Naive thymus-derived CD4-positive, alpha-beta T cell (primary cell): Measurements from ENCODE around the gene FNDC3B. TPM values are rescaled to one million over a fixed set of nuclear protein-coding genes. Genes with fewer than 3 reads are reported as not detected.

ENCODE experiments used
- ATAC-seq: fragments of 150-1000 bp; cut with Tn5 transposase; 2 replicates; pipeline ENCODE4 v1.10.0; 2021; ENCODE audit warnings: mild to moderate bottlenecking, moderate library complexity
- CTCF ChIA-PET: fragments of 350-600 bp; sonication (Branson Sonifier 250); formaldehyde crosslinking; loops from one replicate; lab custom pipeline; 2021; ENCODE audit warnings: antibody characterized with exemption; lab: Charles Lee
- POLR2A ChIA-PET: fragments of 350-600 bp; sonication (Branson Sonifier 250); formaldehyde crosslinking; loops from one replicate; lab custom pipeline; 2021; ENCODE audit warnings: antibody characterized with exemption, inconsistent platforms; lab: Charles Lee
- DNase-seq, 9 donors: peaks; one replicate each; pipeline versions ENCODE4 v3.0.0 to v3.0.0-alpha.2; 2020 to 2022; ENCODE audit warnings: mixed read lengths in 1 of 9
- H3K27ac ChIP-seq: one replicate; pipeline ENCODE4 v1.7.0; 2013; ENCODE audit warnings: mild to moderate bottlenecking, low read depth, low read length, moderate library complexity
- H3K27me3 ChIP-seq, 2 donors: one replicate each; pipeline ENCODE4 v1.7.0; 2013; ENCODE audit warnings: low read length in 2 of 2, mild to moderate bottlenecking in 2 of 2, moderate library complexity in 2 of 2; ENCODE audit not compliant: control insufficient read depth in 2 of 2, insufficient read depth in 2 of 2
- H3K36me3 ChIP-seq, 3 experiments: 1 replicate in 2 of 3; 2 replicates in 1 of 3; pipeline ENCODE4 v1.7.0; 2013; ENCODE audit warnings: low read length in 3 of 3, mild to moderate bottlenecking in 3 of 3, moderate library complexity in 1 of 3; ENCODE audit not compliant: insufficient read depth in 3 of 3, control insufficient read depth in 2 of 3
- H3K4me1 ChIP-seq, 2 donors: one replicate each; pipeline ENCODE4 v1.7.0; 2013; ENCODE audit warnings: low read length in 2 of 2, mild to moderate bottlenecking in 2 of 2, moderate library complexity in 1 of 2; ENCODE audit not compliant: control insufficient read depth in 2 of 2, insufficient read depth in 2 of 2
- H3K4me3 ChIP-seq: 2 replicates; pipeline ENCODE4 v1.7.0; 2013; ENCODE audit warnings: mild to moderate bottlenecking, low read length
- H3K9me3 ChIP-seq, 3 experiments: 1 replicate in 2 of 3; 2 replicates in 1 of 3; pipeline ENCODE4 v1.7.0; 2013; ENCODE audit warnings: low read length in 3 of 3; ENCODE audit not compliant: control insufficient read depth in 2 of 3
- H3K27ac Mint-ChIP-seq, 9 donors: one replicate each; pipeline ENCODE4 v1.8.0; 2020 to 2022; ENCODE audit warnings: mixed read lengths in 9 of 9, mild to moderate bottlenecking in 8 of 9, moderate library complexity in 5 of 9, inconsistent platforms in 2 of 9
- H3K27me3 Mint-ChIP-seq, 5 donors: one replicate each; pipeline ENCODE4 v1.8.0; 2021 to 2022; ENCODE audit warnings: mixed read lengths in 5 of 5, mild to moderate bottlenecking in 1 of 5
- H3K36me3 Mint-ChIP-seq, 5 donors: one replicate each; pipeline ENCODE4 v1.8.0; 2020 to 2022; ENCODE audit warnings: mixed read lengths in 5 of 5, mild to moderate bottlenecking in 3 of 5, inconsistent platforms in 1 of 5
- H3K4me1 Mint-ChIP-seq, 7 donors: one replicate each; pipeline ENCODE4 v1.8.0; 2020 to 2022; ENCODE audit warnings: mixed read lengths in 7 of 7, mild to moderate bottlenecking in 3 of 7, inconsistent platforms in 1 of 7
- H3K4me3 Mint-ChIP-seq, 10 donors: one replicate each; pipeline ENCODE4 v1.8.0; 2020 to 2022; ENCODE audit warnings: mild to moderate bottlenecking in 10 of 10, mixed read lengths in 10 of 10, moderate library complexity in 6 of 10, inconsistent platforms in 2 of 10
- H3K9me3 Mint-ChIP-seq, 11 donors: one replicate each; pipeline ENCODE4 v1.8.0; 2020 to 2022; ENCODE audit warnings: mixed read lengths in 11 of 11, mild to moderate bottlenecking in 4 of 11, inconsistent platforms in 1 of 11, moderate library complexity in 1 of 11
- intact Hi-C, 2 donors: fragments of 100-400 bp; cut with micrococcal nuclease; formaldehyde crosslinking; loops; one replicate each; pipeline ENCODE4 v1.15.1; 2023
- polyA plus RNA-seq, 2 donors: library from polyadenylated mRNA; unstranded; fragments of 300-500 nt; fragmentation: Illumina TruSeq; gene quantifications; one replicate each; pipeline ENCODE4 v1.2.3, GENCODE V29; 2021
- total RNA-seq, 6 experiments: library from RNA in 5 of 6; stranded (reverse) in 5 of 6; gene quantifications; 1 replicate in 5 of 6; 2 replicates in 1 of 6; pipeline ENCODE4 v1.2.3 and lab custom pipeline; 2021 to 2026

Gene FNDC3B
- total and polyA plus RNA-seq, 7 experiments from 2014 or later: 8.6 to 78.6 (median 25.6) TPM

- DNase-seq (no peak), ATAC-seq (no peak)
- POLR2A ChIA-PET: no interaction called here
- Histone ChIP-seq H3K9me3 (no peaks in the 10 kb centered on the region), H3K4me1 (no peaks in the 10 kb centered on the region), H3K27ac (no peak overlapping the region), H3K4me3 (no peak overlapping the region), H3K27me3 (no peaks in the 10 kb centered on the region), H3K36me3 (no peaks in the 10 kb centered on the region)
- Mint-ChIP-seq H3K27me3 (no peaks in the 10 kb centered on the region), H3K27ac (no peak overlapping the region), H3K4me3 (no peak overlapping the region), H3K36me3 (peaks cover 0 to 79% (median 59%) of the 10 kb centered on the region in 5 donors), H3K4me1 (no peaks in the 10 kb centered on the region), H3K9me3 (no peaks in the 10 kb centered on the region)
- CTCF ChIA-PET: interaction anchor here (0.6 kb wide), 1 partner anchor 225 kb away, joined by 5 read pairs; no protein-coding TSS in a partner anchor
- intact Hi-C loops: no loop called here
Measured at GRCh38 chr3:172370419-172370818, 331.0 kb downstream of the FNDC3B start.

DNA sequence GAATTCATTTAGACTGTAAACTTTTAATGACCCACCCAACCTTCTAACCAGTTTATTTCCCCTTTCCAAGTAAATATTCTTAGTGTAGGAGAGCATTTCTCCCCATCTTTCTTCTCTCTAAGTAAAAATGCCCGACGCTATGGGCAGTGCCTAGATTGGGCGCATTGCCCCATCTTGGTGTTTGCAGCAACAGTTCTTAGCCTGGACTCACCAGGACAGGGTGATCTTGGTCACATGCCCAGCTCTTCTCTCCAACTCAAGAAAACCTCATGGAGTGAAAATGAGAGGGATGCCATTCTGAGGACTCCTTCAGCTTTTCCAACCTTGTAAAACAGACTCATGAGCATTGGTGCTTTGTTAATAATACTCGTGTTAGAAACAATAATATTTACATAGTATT lies 332.2 kb downstream of the FNDC3B start:
- H3K4me3 ChIP-seq: no peak overlapping the region
- ChIA-PET CTCF (no interaction called here), POLR2A (no interaction called here)
- Mint-ChIP-seq H3K27me3 (no peaks in the 10 kb centered on the region), H3K4me3 (no peak overlapping the region), H3K27ac (peak overlapping the region in 1 of 9 donors; percentile 5), H3K4me1 (no peaks in the 10 kb centered on the region), H3K36me3 (peaks cover 0 to 79% (median 64%) of the 10 kb centered on the region in 5 donors), H3K9me3 (no peaks in the 10 kb centered on the region)
- ATAC-seq: no peak
- H3K27ac ChIP-seq: no peak overlapping the region
- H3K27me3 ChIP-seq: no peaks in the 10 kb centered on the region
- intact Hi-C loops: no loop called here
- peaks cover 0 to 2% (median 0%) of the 10 kb centered on the region in 3 experiments for H3K36me3 ChIP-seq
- H3K4me1 ChIP-seq: no peaks in the 10 kb centered on the region
- DNase-seq: no peak
- H3K9me3 ChIP-seq: no peaks in the 10 kb centered on the region

GRCh38 chr3:172372895-172373294 lies 333.5 kb downstream of the FNDC3B start:
- Mint-ChIP-seq H3K27me3 (no peaks in the 10 kb centered on the region), H3K9me3 (peaks cover 0 to 9% (median 0%) of the 10 kb centered on the region in 11 donors), H3K4me1 (no peaks in the 10 kb centered on the region), H3K4me3 (peak overlapping the region in 1 of 10 donors; percentile 35), H3K27ac (peak overlapping the region in 1 of 9 donors; percentile 60), H3K36me3 (peaks cover 0 to 80% (median 64%) of the 10 kb centered on the region in 5 donors)
- POLR2A ChIA-PET: no interaction called here
- Histone ChIP-seq H3K36me3 (peaks cover 0 to 14% (median 0%) of the 10 kb centered on the region in 3 experiments), H3K9me3 (no peaks in the 10 kb centered on the region), H3K4me3 (no peak overlapping the region), H3K4me1 (no peaks in the 10 kb centered on the region), H3K27me3 (no peaks in the 10 kb centered on the region), H3K27ac (no peak overlapping the region)
- CTCF ChIA-PET: no interaction called here
- intact Hi-C loops: no loop called here
- DNase-seq: no peak
- ATAC-seq: no peak

DNA sequence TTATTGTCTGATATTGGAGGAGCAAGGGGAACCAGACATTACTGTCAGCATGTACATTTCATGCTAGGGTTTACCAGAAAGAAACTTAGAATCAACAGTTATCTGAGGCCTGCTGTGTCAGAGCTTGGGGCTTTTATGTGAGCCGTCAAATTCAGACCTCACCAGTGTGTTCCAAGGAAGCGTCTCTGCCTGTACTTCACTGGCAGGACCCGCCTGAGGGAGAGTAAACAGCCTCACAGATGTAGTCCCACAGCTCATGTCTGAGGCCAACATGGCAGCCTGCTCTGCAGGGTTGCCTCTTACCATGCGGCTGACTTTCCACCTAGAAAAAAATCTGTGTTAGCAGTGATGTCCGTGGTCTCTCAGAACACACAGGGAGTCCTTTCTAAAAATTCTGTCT lies 334.5 kb downstream of the FNDC3B start:
- H3K27me3 ChIP-seq: no peaks in the 10 kb centered on the region
- Mint-ChIP-seq H3K27ac (no peak overlapping the region), H3K9me3 (peaks cover 0 to 19% (median 5%) of the 10 kb centered on the region in 11 donors), H3K27me3 (no peaks in the 10 kb centered on the region), H3K4me1 (no peaks in the 10 kb centered on the region), H3K36me3 (peaks cover 6 to 84% (median 72%) of the 10 kb centered on the region in 5 donors), H3K4me3 (no peak overlapping the region)
- ATAC-seq (no peak), DNase-seq (no peak)
- no peak overlapping the region for H3K4me3 ChIP-seq
- ChIA-PET CTCF (interaction anchor here (0.7 kb wide), 1 partner anchor 55 kb away, joined by 3 read pairs; no protein-coding TSS in a partner anchor), POLR2A (no interaction called here)
- peaks cover 0 to 24% (median 3%) of the 10 kb centered on the region in 3 experiments for H3K36me3 ChIP-seq
- peaks cover 0 to 3% (median 0%) of the 10 kb centered on the region in 3 experiments for H3K9me3 ChIP-seq
- H3K4me1 ChIP-seq: no peaks in the 10 kb centered on the region
- intact Hi-C loops: no loop called here
- H3K27ac ChIP-seq: no peak overlapping the region

- no peak overlapping the region for H3K4me3 Mint-ChIP-seq
- no peaks in the 10 kb centered on the region for H3K27me3 Mint-ChIP-seq
- DNase-seq (no peak), ATAC-seq (no peak)
- no peak overlapping the region for H3K4me3 ChIP-seq
- intact Hi-C loops: no loop called here
- H3K27ac Mint-ChIP-seq: no peak overlapping the region
- H3K9me3 ChIP-seq: peaks cover 0 to 13% (median 0%) of the 10 kb centered on the region in 3 experiments
- no peaks in the 10 kb centered on the region for H3K4me1 Mint-ChIP-seq
- peaks cover 0 to 35% (median 10%) of the 10 kb centered on the region in 3 experiments for H3K36me3 ChIP-seq
- H3K27ac ChIP-seq: no peak overlapping the region
- peaks cover 14 to 87% (median 76%) of the 10 kb centered on the region in 5 donors for H3K36me3 Mint-ChIP-seq
- ChIA-PET POLR2A (no interaction called here), CTCF (no interaction called here)
- H3K4me1 ChIP-seq: no peaks in the 10 kb centered on the region
- no peaks in the 10 kb centered on the region for H3K27me3 ChIP-seq
- peaks cover 0 to 34% (median 5%) of the 10 kb centered on the region in 11 donors for H3K9me3 Mint-ChIP-seq
Measured at GRCh38 chr3:172375206-172375850, 335.9 kb downstream of the FNDC3B start.

DNA sequence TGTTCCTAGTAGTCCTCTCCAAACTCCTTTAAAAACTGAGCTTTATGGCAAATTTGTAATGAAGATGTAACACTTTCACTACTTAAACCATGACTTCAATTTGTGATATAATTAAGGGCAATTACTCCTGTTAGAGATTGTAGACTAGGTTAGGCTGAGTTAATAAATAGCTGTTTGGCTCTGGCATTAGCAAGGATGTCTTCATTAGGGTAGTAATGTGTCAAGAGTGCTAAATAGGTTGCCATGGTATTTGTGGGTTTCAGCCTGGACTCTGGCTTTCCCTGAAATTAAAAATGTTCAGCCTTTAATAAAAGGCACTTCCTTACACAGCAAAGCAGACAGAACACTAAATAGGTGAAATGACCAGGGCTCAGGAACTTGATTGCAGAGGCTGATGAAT lies 337.0 kb downstream of the FNDC3B start:
- intact Hi-C loops: no loop called here
- Mint-ChIP-seq H3K4me1 (no peaks in the 10 kb centered on the region), H3K4me3 (no peak overlapping the region), H3K27ac (no peak overlapping the region), H3K9me3 (peaks cover 0 to 43% (median 13%) of the 10 kb centered on the region in 11 donors), H3K36me3 (peaks cover 25 to 90% (median 78%) of the 10 kb centered on the region in 5 donors), H3K27me3 (no peaks in the 10 kb centered on the region)
- H3K4me3 ChIP-seq: no peak overlapping the region
- H3K9me3 ChIP-seq: peaks cover 0 to 13% (median 0%) of the 10 kb centered on the region in 3 experiments
- H3K27me3 ChIP-seq: no peaks in the 10 kb centered on the region
- CTCF ChIA-PET: no interaction called here
- ATAC-seq (no peak), DNase-seq (no peak)
- no peak overlapping the region for H3K27ac ChIP-seq
- POLR2A ChIA-PET: no interaction called here
- peaks cover 0 to 44% (median 10%) of the 10 kb centered on the region in 3 experiments for H3K36me3 ChIP-seq
- H3K4me1 ChIP-seq: no peaks in the 10 kb centered on the region

GRCh38 chr3:172376881-172377280 lies 337.5 kb downstream of the FNDC3B start:
- Mint-ChIP-seq H3K36me3 (peaks cover 29 to 91% (median 80%) of the 10 kb centered on the region in 5 donors), H3K9me3 (peaks cover 0 to 43% (median 13%) of the 10 kb centered on the region in 11 donors), H3K4me1 (no peaks in the 10 kb centered on the region), H3K27ac (no peak overlapping the region), H3K27me3 (no peaks in the 10 kb centered on the region), H3K4me3 (no peak overlapping the region)
- CTCF ChIA-PET: no interaction called here
- H3K4me1 ChIP-seq: no peaks in the 10 kb centered on the region
- ATAC-seq: no peak
- POLR2A ChIA-PET: no interaction called here
- intact Hi-C loops: no loop called here
- H3K27ac ChIP-seq: no peak overlapping the region
- no peak overlapping the region for H3K4me3 ChIP-seq
- DNase-seq: no peak
- peaks cover 0 to 13% (median 0%) of the 10 kb centered on the region in 3 experiments for H3K9me3 ChIP-seq
- no peaks in the 10 kb centered on the region for H3K27me3 ChIP-seq
- H3K36me3 ChIP-seq: peaks cover 0 to 44% (median 10%) of the 10 kb centered on the region in 3 experiments
